Liver (tissue), 9 donors: ENCODE results near the gene PLPP3. TPM values are rescaled to one million over a fixed set of nuclear protein-coding genes. Genes with fewer than 3 reads are reported as not detected.

ENCODE experiments used
- DNase-seq: peaks from one replicate; pipeline ENCODE4 v3.0.0-alpha.2; 2017; ENCODE audit warnings: low spot score
- H3K27ac ChIP-seq, 2 donors: one replicate each; pipeline ENCODE4 v1.7.0; 2013; ENCODE audit warnings: inconsistent platforms in 2 of 2, low read length in 2 of 2, control low read depth in 1 of 2, low read depth in 1 of 2, mild to moderate bottlenecking in 1 of 2
- H3K27me3 ChIP-seq, 4 donors: one replicate each; pipeline versions ENCODE4 v1.6.1 to v1.7.0; 2013; ENCODE audit warnings: low read length in 3 of 4, inconsistent platforms in 1 of 4, mild to moderate bottlenecking in 1 of 4, moderate library complexity in 1 of 4; ENCODE audit not compliant: control insufficient read depth in 4 of 4, insufficient read depth in 4 of 4
- H3K36me3 ChIP-seq, 4 donors: one replicate each; pipeline versions ENCODE4 v1.6.1 to v1.7.0; 2013; ENCODE audit warnings: low read length in 3 of 4, mild to moderate bottlenecking in 3 of 4, low read depth in 1 of 4, moderate library complexity in 1 of 4; ENCODE audit not compliant: control insufficient read depth in 4 of 4, insufficient read depth in 3 of 4
- H3K4me1 ChIP-seq, 4 donors: one replicate each; pipeline versions ENCODE4 v1.6.1 to v1.7.0; 2013; ENCODE audit warnings: low read length in 3 of 4, mild to moderate bottlenecking in 3 of 4, moderate library complexity in 1 of 4; ENCODE audit not compliant: control insufficient read depth in 4 of 4, insufficient read depth in 4 of 4
- H3K4me3 ChIP-seq, 3 donors: one replicate each; pipeline versions ENCODE4 v1.6.1 to v1.7.0; 2013; ENCODE audit warnings: low read length in 3 of 3, control low read depth in 1 of 3, low read depth in 1 of 3, mild to moderate bottlenecking in 1 of 3
- H3K9ac ChIP-seq, 2 donors: one replicate each; pipeline ENCODE4 v1.7.0; 2013; ENCODE audit warnings: low read length in 2 of 2, mild to moderate bottlenecking in 2 of 2, moderate library complexity in 2 of 2, control low read depth in 1 of 2, low read depth in 1 of 2
- H3K9me3 ChIP-seq, 4 donors: one replicate each; pipeline versions ENCODE4 v1.6.1 to v1.7.0; 2013; ENCODE audit warnings: low read length in 3 of 4; ENCODE audit not compliant: control insufficient read depth in 4 of 4
- CTCF ChIP-seq: fragments of 150-350 bp; IDR thresholded peaks from 2 replicates; pipeline ENCODE4 v1.5.1; 2017; ENCODE audit warnings: improper control_type of control experiment, low read depth, low read length; ENCODE audit not compliant: missing input control
- EGR1 ChIP-seq, 2 donors: IDR thresholded peaks; 2 replicates each; pipeline ENCODE4 v1.6.1; 2016 to 2018; ENCODE audit warnings: antibody characterized with exemption in 2 of 2, low read depth in 2 of 2
- FOXA1 ChIP-seq: IDR thresholded peaks from 2 replicates; pipeline ENCODE4 v1.6.1; 2016; ENCODE audit warnings: antibody characterized with exemption
- FOXA2 ChIP-seq: IDR thresholded peaks from 2 replicates; pipeline ENCODE4 v1.6.1; 2016; ENCODE audit warnings: antibody characterized with exemption
- GABPA ChIP-seq, 2 donors: IDR thresholded peaks in 1 of 2; conservative IDR thresholded peaks in 1 of 2; 2 replicates each; pipeline ENCODE4 v1.6.1; 2016; ENCODE audit warnings: antibody characterized with exemption in 2 of 2, mild to moderate bottlenecking in 1 of 2, moderate library complexity in 1 of 2
- HNF4A ChIP-seq, 2 donors: conservative IDR thresholded peaks; 2 replicates each; pipeline ENCODE4 v1.6.1; 2016; ENCODE audit warnings: antibody characterized with exemption in 2 of 2, mild to moderate bottlenecking in 2 of 2
- HNF4G ChIP-seq: IDR thresholded peaks from 2 replicates; pipeline ENCODE4 v1.6.1; 2016; ENCODE audit warnings: antibody characterized with exemption
- NR2F2 ChIP-seq: IDR thresholded peaks from 2 replicates; pipeline ENCODE4 v1.6.1; 2016; ENCODE audit warnings: antibody characterized with exemption
- RAD21 ChIP-seq, 2 donors: IDR thresholded peaks; 2 replicates each; pipeline ENCODE4 v1.6.1; 2016; ENCODE audit warnings: antibody characterized with exemption in 2 of 2, mild to moderate bottlenecking in 2 of 2
- RXRA ChIP-seq, 2 donors: IDR thresholded peaks; 2 replicates each; pipeline ENCODE4 v1.6.1; 2017 to 2018; ENCODE audit warnings: antibody characterized with exemption in 2 of 2, mild to moderate bottlenecking in 1 of 2
- TAF1 ChIP-seq: conservative IDR thresholded peaks from 2 replicates; pipeline ENCODE4 v1.6.1; 2016; ENCODE audit warnings: antibody characterized with exemption, mild to moderate bottlenecking
- YY1 ChIP-seq: IDR thresholded peaks from 2 replicates; pipeline ENCODE4 v1.6.1; 2016; ENCODE audit warnings: antibody characterized with exemption, mild to moderate bottlenecking
- WGBS: extraction: QIAGEN DNeasy Blood & Tissue Kit; methylation state at CpG from one replicate; pipeline ENCODE4 v1.1.7; 2013; 5-methylcytosine and 5-hydroxymethylcytosine counted together
- polyA plus RNA-seq, 2 donors: library from polyadenylated mRNA; stranded (reverse) in 1 of 2; unstranded in 1 of 2; fragments of 200-250 nt in 1 of 2; fragments of >200 nt in 1 of 2; fragmentation: Nextera tagmentation in 1 of 2; extraction: Ambion mirVana in 1 of 2; gene quantifications; one replicate each; pipeline versions ENCODE4 v1.2.1 to v1.2.3, GENCODE V29; 2013 to 2015
- total RNA-seq, 2 donors: library from RNA; depleted of rRNA; stranded (reverse); fragments of >200 nt; gene quantifications; one replicate each; pipeline ENCODE4 v1.2.3, GENCODE V29; 2014
- TF ChIP-seq, protein P1 (sequence below): IDR thresholded peaks from 2 replicates; pipeline ENCODE4 v1.6.1; 2016; ENCODE audit warnings: antibody characterized with exemption
- TF ChIP-seq, protein P2 (sequence below): IDR thresholded peaks from 2 replicates; pipeline ENCODE4 v1.6.1; 2016; ENCODE audit warnings: antibody characterized with exemption, mild to moderate bottlenecking
- donor health status: healthy.
- donor health status: healthy.
- donor health status: healthy.
- donor health status: healthy.
- donor health status: healthy.

PLPP3 gene
- total and polyA plus RNA-seq, 4 donors = 46.1 to 91.2 (median 67.6) TPM

DNA sequence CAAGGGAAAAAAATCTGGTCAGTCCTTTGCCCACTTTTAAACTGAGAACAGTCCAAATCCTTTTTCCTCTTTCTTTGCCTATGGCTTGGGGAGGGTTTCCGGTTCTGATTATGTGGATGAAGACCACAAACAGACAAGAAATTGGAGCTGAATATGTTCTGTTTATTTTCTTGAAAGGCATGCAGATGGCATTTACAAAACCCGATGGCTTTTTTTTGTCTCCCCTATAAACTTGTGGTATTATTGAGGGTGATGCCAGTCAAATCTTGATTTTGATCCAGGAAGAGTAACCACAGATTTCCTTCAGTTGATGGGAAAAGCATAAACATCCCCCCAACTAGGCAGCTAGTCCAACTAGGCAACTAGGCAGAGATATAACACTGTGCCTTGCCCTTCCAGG lies 38.9 kb downstream of the PLPP3 start:
- Histone ChIP-seq H3K9ac (no peak overlapping the region), H3K27me3 (no peaks in the 10 kb centered on the region), H3K27ac (peak overlapping the region in 1 of 2 donors; percentile 20), H3K4me1 (peaks cover 10 to 85% (median 67%) of the 10 kb centered on the region in 4 donors), H3K4me3 (no peak overlapping the region), H3K9me3 (no peaks in the 10 kb centered on the region), H3K36me3 (peaks cover 0 to 25% (median 14%) of the 10 kb centered on the region in 4 donors)
- DNase-seq = no peak
- 68% methylated on average over 2 of the region's 2 CpGs for WGBS
- TF ChIP-seq YY1 (no peak), HNF4G (no peak), TAF1 (no peak), RAD21 (IDR thresholded peaks at IDR 0.05) (no peak), EGR1 (IDR thresholded peaks at IDR 0.05; ENCODE audit: low read depth in 2 of 2) (no peak), NR2F2 (no peak), HNF4A (conservative IDR thresholded peaks at IDR 0.05) (no peak), FOXA2 (no peak), RXRA (IDR thresholded peaks at IDR 0.05) (no peak), GABPA (IDR thresholded peaks at IDR 0.05 in 1 of 2, conservative IDR thresholded peaks at IDR 0.05 in 1 of 2) (no peak), FOXA1 (no peak), CTCF (no peak)
- TF ChIP-seq, protein P1, sequence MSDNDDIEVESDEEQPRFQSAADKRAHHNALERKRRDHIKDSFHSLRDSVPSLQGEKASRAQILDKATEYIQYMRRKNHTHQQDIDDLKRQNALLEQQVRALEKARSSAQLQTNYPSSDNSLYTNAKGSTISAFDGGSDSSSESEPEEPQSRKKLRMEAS = no peak
- TF ChIP-seq, protein P2, sequence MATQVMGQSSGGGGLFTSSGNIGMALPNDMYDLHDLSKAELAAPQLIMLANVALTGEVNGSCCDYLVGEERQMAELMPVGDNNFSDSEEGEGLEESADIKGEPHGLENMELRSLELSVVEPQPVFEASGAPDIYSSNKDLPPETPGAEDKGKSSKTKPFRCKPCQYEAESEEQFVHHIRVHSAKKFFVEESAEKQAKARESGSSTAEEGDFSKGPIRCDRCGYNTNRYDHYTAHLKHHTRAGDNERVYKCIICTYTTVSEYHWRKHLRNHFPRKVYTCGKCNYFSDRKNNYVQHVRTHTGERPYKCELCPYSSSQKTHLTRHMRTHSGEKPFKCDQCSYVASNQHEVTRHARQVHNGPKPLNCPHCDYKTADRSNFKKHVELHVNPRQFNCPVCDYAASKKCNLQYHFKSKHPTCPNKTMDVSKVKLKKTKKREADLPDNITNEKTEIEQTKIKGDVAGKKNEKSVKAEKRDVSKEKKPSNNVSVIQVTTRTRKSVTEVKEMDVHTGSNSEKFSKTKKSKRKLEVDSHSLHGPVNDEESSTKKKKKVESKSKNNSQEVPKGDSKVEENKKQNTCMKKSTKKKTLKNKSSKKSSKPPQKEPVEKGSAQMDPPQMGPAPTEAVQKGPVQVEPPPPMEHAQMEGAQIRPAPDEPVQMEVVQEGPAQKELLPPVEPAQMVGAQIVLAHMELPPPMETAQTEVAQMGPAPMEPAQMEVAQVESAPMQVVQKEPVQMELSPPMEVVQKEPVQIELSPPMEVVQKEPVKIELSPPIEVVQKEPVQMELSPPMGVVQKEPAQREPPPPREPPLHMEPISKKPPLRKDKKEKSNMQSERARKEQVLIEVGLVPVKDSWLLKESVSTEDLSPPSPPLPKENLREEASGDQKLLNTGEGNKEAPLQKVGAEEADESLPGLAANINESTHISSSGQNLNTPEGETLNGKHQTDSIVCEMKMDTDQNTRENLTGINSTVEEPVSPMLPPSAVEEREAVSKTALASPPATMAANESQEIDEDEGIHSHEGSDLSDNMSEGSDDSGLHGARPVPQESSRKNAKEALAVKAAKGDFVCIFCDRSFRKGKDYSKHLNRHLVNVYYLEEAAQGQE = no peak

GRCh38 chr1:56539520-56539931 lies 39.8 kb downstream of the PLPP3 start:
- Histone ChIP-seq H3K27me3 (no peaks in the 10 kb centered on the region), H3K4me3 (no peak overlapping the region), H3K9me3 (no peaks in the 10 kb centered on the region), H3K27ac (peak overlapping the region in 1 of 2 donors; percentile 13), H3K4me1 (peaks cover 8 to 76% (median 60%) of the 10 kb centered on the region in 4 donors), H3K9ac (no peak overlapping the region), H3K36me3 (peaks cover 0 to 32% (median 23%) of the 10 kb centered on the region in 4 donors)
- DNase-seq = no peak
- 46% methylated on average over 2 of the region's 2 CpGs for WGBS
- peak; percentile 11 for TF ChIP-seq FOXA2
- TF ChIP-seq TAF1 = no peak
- peak; percentile 63 for TF ChIP-seq YY1
- TF ChIP-seq RAD21 (IDR thresholded peaks at IDR 0.05) = peak in 1 of 2 donors; percentile 28
